Caco-2 (cell line): Measurements from ENCODE around the gene RPS6KA6. TPM values are rescaled to one million over a fixed set of nuclear protein-coding genes. Genes with fewer than 3 reads are reported as not detected.

Experiments used
- BruUV-seq: library from RNA; stranded (reverse); fragments of 400-500 nt; replicated peaks from 2 replicates; lab custom pipeline; 2021; lab: Mats Ljungman, UMichigan
- CTCF ChIA-PET: fragments of 300-600 bp; sonication (Branson Sonifier 250); formaldehyde crosslinking; loops from one replicate; lab custom pipeline; 2022; ENCODE audit warnings: antibody characterized with exemption; lab: Charles Lee
- POLR2A ChIA-PET: fragments of 300-600 bp; sonication (Branson Sonifier 250); formaldehyde crosslinking; loops from one replicate; lab custom pipeline; 2022; ENCODE audit warnings: antibody characterized with exemption; lab: Charles Lee
- DNase-seq, 2 experiments: peaks; one replicate each; pipeline versions ENCODE4 v3.0.0 to v3.0.0-alpha.2; 2020 to 2022
- H3K27me3 ChIP-seq: replicated peaks from 2 replicates; pipeline ENCODE4 v1.6.0; 2011; ENCODE audit warnings: low read length; ENCODE audit not compliant: control insufficient read depth, insufficient read depth
- H3K36me3 ChIP-seq: 2 replicates; pipeline ENCODE4 v1.5.1; 2011; ENCODE audit warnings: low read length; ENCODE audit not compliant: control insufficient read depth, insufficient read depth
- H3K4me1 ChIP-seq: fragments of 250-450 bp; sonication (Bioruptor Pico); 2 replicates; pipeline ENCODE4 v1.5.1; 2020; ENCODE audit warnings: mild to moderate bottlenecking
- H3K4me3 ChIP-seq: 2 replicates; pipeline ENCODE4 v1.5.1; 2011; ENCODE audit warnings: low read depth, mild to moderate bottlenecking, control low read depth, low read length
- H3K9me3 ChIP-seq: fragments of 250-450 bp; sonication (Bioruptor Pico); 2 replicates; pipeline ENCODE4 v1.5.1; 2020; ENCODE audit warnings: mild to moderate bottlenecking, moderate library complexity
- H3K27ac Mint-ChIP-seq: one replicate; pipeline ENCODE4 v1.8.0; 2022; ENCODE audit warnings: mixed read lengths; ENCODE audit not compliant: unreplicated experiment
- H3K27me3 Mint-ChIP-seq: one replicate; pipeline ENCODE4 v1.8.0; 2022; ENCODE audit warnings: mixed read lengths; ENCODE audit not compliant: insufficient read depth, unreplicated experiment
- H3K36me3 Mint-ChIP-seq: one replicate; pipeline ENCODE4 v1.8.0; 2022; ENCODE audit warnings: mild to moderate bottlenecking, mixed read lengths; ENCODE audit not compliant: insufficient read depth, unreplicated experiment
- H3K4me1 Mint-ChIP-seq: one replicate; pipeline ENCODE4 v1.8.0; 2022; ENCODE audit warnings: low read depth, mixed read lengths; ENCODE audit not compliant: unreplicated experiment
- H3K4me3 Mint-ChIP-seq: one replicate; pipeline ENCODE4 v1.8.0; 2022; ENCODE audit warnings: mild to moderate bottlenecking, moderate library complexity, mixed read lengths; ENCODE audit not compliant: unreplicated experiment
- H3K9me3 Mint-ChIP-seq: one replicate; pipeline ENCODE4 v1.8.0; 2022; ENCODE audit warnings: mixed read lengths; ENCODE audit not compliant: unreplicated experiment
- intact Hi-C: fragments of 100-400 bp; cut with micrococcal nuclease; formaldehyde crosslinking; loops from one replicate; pipeline ENCODE4 v1.10.0; 2022; ENCODE audit not compliant: unreplicated experiment
- total RNA-seq: library from RNA; stranded (reverse); gene quantifications from 2 replicates; pipeline ENCODE4 v1.2.3, GENCODE V29; 2022
- TF ChIP-seq, protein P1 (sequence below), 2 experiments: fragments of 200-600 bp in 1 of 2; IDR thresholded peaks; 1 replicate in 1 of 2; 2 replicates in 1 of 2; pipeline versions ENCODE4 v1.5.1 to v1.8.0; 2011 to 2022; ENCODE audit warnings: antibody characterized with exemption in 1 of 2, control low read depth in 1 of 2, inconsistent platforms in 1 of 2, low read depth in 1 of 2, low read length in 1 of 2, mild to moderate bottlenecking in 1 of 2, moderate library complexity in 1 of 2; ENCODE audit not compliant: insufficient read depth in 1 of 2, severe bottlenecking in 1 of 2, unreplicated experiment in 1 of 2

The RPS6KA6 gene
- total RNA-seq, 1 experiment from 2014 or later, result 9.2 TPM

DNA sequence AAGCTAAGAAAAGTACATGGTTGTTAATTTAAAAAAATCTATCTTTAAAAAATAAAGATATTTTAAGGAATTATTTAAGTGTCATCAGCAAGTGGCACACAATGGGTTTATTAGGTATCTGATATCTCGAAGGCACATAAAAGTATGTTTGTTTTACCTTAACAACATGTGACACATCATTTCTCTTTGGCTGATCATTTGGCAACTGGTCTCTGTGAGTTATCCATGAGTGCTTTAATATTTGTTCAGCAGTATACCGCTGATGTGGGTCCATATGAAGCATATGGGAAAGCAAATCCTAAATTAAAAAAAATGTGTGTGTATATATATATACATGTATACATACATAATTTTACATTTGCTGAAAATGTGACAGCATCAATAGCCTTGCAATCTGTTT lies 123.2 kb downstream of the RPS6KA6 start:
- Mint-ChIP-seq H3K36me3 (no peaks in the 10 kb centered on the region), H3K4me1 (no peaks in the 10 kb centered on the region)
- CTCF ChIA-PET, result no interaction called here

DNA sequence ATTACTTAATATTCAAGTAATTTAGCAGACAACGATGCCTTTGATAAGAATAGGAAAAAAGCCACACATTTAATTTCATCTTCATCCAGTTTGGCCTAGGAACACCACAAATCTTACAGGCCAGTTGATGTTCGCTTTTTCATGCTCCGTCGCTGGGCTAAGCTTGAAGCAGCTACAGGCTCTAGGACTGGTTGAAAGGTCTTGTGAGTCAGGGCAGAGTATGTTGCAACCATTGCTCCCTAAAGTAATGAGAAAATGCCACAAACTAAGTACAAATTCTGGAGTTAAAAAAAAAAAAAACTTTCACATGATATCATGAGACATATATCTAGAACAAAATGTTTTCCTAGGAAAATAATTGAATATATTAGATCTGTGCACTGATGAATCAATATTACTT lies 123.8 kb downstream of the RPS6KA6 start:
- TF ChIP-seq, protein P1, sequence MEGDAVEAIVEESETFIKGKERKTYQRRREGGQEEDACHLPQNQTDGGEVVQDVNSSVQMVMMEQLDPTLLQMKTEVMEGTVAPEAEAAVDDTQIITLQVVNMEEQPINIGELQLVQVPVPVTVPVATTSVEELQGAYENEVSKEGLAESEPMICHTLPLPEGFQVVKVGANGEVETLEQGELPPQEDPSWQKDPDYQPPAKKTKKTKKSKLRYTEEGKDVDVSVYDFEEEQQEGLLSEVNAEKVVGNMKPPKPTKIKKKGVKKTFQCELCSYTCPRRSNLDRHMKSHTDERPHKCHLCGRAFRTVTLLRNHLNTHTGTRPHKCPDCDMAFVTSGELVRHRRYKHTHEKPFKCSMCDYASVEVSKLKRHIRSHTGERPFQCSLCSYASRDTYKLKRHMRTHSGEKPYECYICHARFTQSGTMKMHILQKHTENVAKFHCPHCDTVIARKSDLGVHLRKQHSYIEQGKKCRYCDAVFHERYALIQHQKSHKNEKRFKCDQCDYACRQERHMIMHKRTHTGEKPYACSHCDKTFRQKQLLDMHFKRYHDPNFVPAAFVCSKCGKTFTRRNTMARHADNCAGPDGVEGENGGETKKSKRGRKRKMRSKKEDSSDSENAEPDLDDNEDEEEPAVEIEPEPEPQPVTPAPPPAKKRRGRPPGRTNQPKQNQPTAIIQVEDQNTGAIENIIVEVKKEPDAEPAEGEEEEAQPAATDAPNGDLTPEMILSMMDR (IDR thresholded peaks at IDR 0.05; ENCODE audit: insufficient read depth in 1 of 2, low read depth in 1 of 2, low read length in 1 of 2, severe bottlenecking in 1 of 2, unreplicated experiment in 1 of 2), result no peak
- no peaks in the 10 kb centered on the region for H3K27me3 ChIP-seq
- BruUV-seq, result no TSS peak
- Mint-ChIP-seq H3K36me3 (no peaks in the 10 kb centered on the region), H3K27ac (no peak overlapping the region), H3K9me3 (no peaks in the 10 kb centered on the region), H3K27me3 (no peaks in the 10 kb centered on the region), H3K4me1 (no peaks in the 10 kb centered on the region), H3K4me3 (no peak overlapping the region)
- DNase-seq, result no peak
- H3K4me3 ChIP-seq, result no peak overlapping the region
- intact Hi-C loops, result no loop called here
- POLR2A ChIA-PET, result no interaction called here
- H3K9me3 ChIP-seq, result no peaks in the 10 kb centered on the region
- H3K4me1 ChIP-seq, result no peaks in the 10 kb centered on the region
- CTCF ChIA-PET, result no interaction called here
- H3K36me3 ChIP-seq, result no peaks in the 10 kb centered on the region

More for the DNA sequence above, 123.2 kb downstream of the RPS6KA6 start:
- POLR2A ChIA-PET, result no interaction called here
- H3K4me3 Mint-ChIP-seq, result no peak overlapping the region
- DNase-seq, result no peak
- TF ChIP-seq, protein P1 (IDR thresholded peaks at IDR 0.05; ENCODE audit: insufficient read depth in 1 of 2, low read depth in 1 of 2, low read length in 1 of 2, severe bottlenecking in 1 of 2, unreplicated experiment in 1 of 2), result no peak
- H3K27ac Mint-ChIP-seq, result no peak overlapping the region
- intact Hi-C loops, result no loop called here
- H3K9me3 Mint-ChIP-seq, result no peaks in the 10 kb centered on the region
- Histone ChIP-seq H3K36me3 (no peaks in the 10 kb centered on the region), H3K4me3 (no peak overlapping the region), H3K9me3 (no peaks in the 10 kb centered on the region), H3K27me3 (no peaks in the 10 kb centered on the region), H3K4me1 (no peaks in the 10 kb centered on the region)
- no TSS peak for BruUV-seq
- no peaks in the 10 kb centered on the region for H3K27me3 Mint-ChIP-seq

DNA sequence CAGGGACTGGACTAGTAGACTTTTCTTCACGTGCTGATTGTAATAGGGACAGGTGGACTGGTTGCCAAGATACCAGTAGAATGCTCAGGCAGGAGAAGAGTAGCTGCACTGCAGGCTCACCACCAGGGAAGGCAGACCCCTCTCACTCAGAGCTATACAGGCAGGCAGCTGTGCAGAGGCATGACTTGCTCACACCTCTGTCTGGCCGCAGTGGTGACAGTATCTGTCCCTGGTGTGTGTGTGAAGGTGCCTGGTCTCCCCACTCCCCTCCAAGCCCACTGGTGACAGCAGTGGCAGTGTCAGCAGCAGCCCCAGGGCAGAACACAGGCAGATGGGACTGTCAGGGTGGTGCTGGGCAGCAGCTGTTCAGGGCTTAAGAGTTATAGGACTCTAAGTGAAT lies 140.7 kb downstream of the RPS6KA6 start:
- Mint-ChIP-seq H3K4me3 (no peak overlapping the region), H3K27ac (no peak overlapping the region), H3K4me1 (peaks cover 7% of the 10 kb centered on the region), H3K27me3 (no peaks in the 10 kb centered on the region), H3K9me3 (no peaks in the 10 kb centered on the region), H3K36me3 (no peaks in the 10 kb centered on the region)
- Histone ChIP-seq H3K4me1 (no peaks in the 10 kb centered on the region), H3K36me3 (no peaks in the 10 kb centered on the region), H3K27me3 (no peaks in the 10 kb centered on the region), H3K4me3 (no peak overlapping the region), H3K9me3 (no peaks in the 10 kb centered on the region)
- POLR2A ChIA-PET, result no interaction called here
- CTCF ChIA-PET, result no interaction called here
- intact Hi-C loops, result no loop called here
- DNase-seq, result no peak
- TF ChIP-seq, protein P1 (IDR thresholded peaks at IDR 0.05; ENCODE audit: insufficient read depth in 1 of 2, low read depth in 1 of 2, low read length in 1 of 2, severe bottlenecking in 1 of 2, unreplicated experiment in 1 of 2), result no peak
- no TSS peak for BruUV-seq
